Activated B cell treated with CpG ODN at 0.5 μM for 24 hours (primary cell): ENCODE data around the gene AFG1L. TPM values are rescaled to one million over a fixed set of nuclear protein-coding genes. Genes with fewer than 3 reads are reported as not detected.
"Not testable (repeated sequence)": the region's sequence is repeated elsewhere in the genome, so short reads cannot be mapped to it uniquely, and the experiment has no call there.

Source experiments
- ATAC-seq: fragments of 200-7000 bp; cut with Tn5 transposase; one replicate; pipeline ENCODE4 v1.10.0; 2021; ENCODE audit warnings: low read depth, mild to moderate bottlenecking, moderate library complexity
- CTCF ChIA-PET: fragments of 350-600 bp; sonication (Branson Sonifier 250); formaldehyde crosslinking; loops from one replicate; lab custom pipeline; 2021; ENCODE audit warnings: antibody characterized with exemption; lab: Charles Lee
- POLR2A ChIA-PET: fragments of 350-600 bp; sonication (Branson Sonifier 250); formaldehyde crosslinking; loops from one replicate; lab custom pipeline; 2021; ENCODE audit warnings: antibody characterized with exemption; lab: Charles Lee
- DNase-seq: peaks from one replicate; pipeline ENCODE4 v3.0.0; 2022
- H3K27ac Mint-ChIP-seq: one replicate; pipeline ENCODE4 v1.8.0; 2020; ENCODE audit warnings: mixed read lengths
- H3K27me3 Mint-ChIP-seq: one replicate; pipeline ENCODE4 v1.8.0; 2021; ENCODE audit warnings: mixed read lengths
- H3K36me3 Mint-ChIP-seq: one replicate; pipeline ENCODE4 v1.8.0; 2021; ENCODE audit warnings: low read depth, mixed read lengths
- H3K4me1 Mint-ChIP-seq: one replicate; pipeline ENCODE4 v1.8.0; 2021; ENCODE audit warnings: mixed read lengths
- H3K4me3 Mint-ChIP-seq: one replicate; pipeline ENCODE4 v1.8.0; 2020; ENCODE audit warnings: mild to moderate bottlenecking, mixed read lengths
- H3K9me3 Mint-ChIP-seq: one replicate; pipeline ENCODE4 v1.8.0; 2020; ENCODE audit warnings: mixed read lengths
- CTCF ChIP-seq: fragments of 200-600 bp; IDR thresholded peaks from one replicate; pipeline ENCODE4 v1.8.0; 2022; ENCODE audit warnings: antibody characterized with exemption, mild to moderate bottlenecking
- intact Hi-C: fragments of 100-400 bp; cut with micrococcal nuclease; formaldehyde crosslinking; loops from one replicate; pipeline ENCODE4 v1.15.1; 2024
- total RNA-seq: library from RNA; stranded (reverse); gene quantifications from 2 replicates; pipeline ENCODE4 v1.2.3, GENCODE V29; 2022

Gene AFG1L
- total RNA-seq, 1 donor from 2014 or later: 10.3 TPM

GRCh38 chr6:108531332-108531731 is 236.5 kb downstream of the AFG1L start:
- Mint-ChIP-seq H3K36me3 (no peaks in the 10 kb centered on the region), H3K27me3 (no peaks in the 10 kb centered on the region), H3K27ac (no peak overlapping the region), H3K9me3 (no peaks in the 10 kb centered on the region), H3K4me3 (no peak overlapping the region), H3K4me1 (no peaks in the 10 kb centered on the region)
- DNase-seq: no peak
- ChIA-PET POLR2A (no interaction called here), CTCF (no interaction called here)
- ATAC-seq: no peak
- intact Hi-C loops: no loop called here
- no peak for TF ChIP-seq CTCF

GRCh38 chr6:108535114-108535742 is 240.4 kb downstream of the AFG1L start:
- Mint-ChIP-seq H3K4me1 (no peaks in the 10 kb centered on the region), H3K9me3 (peaks cover 1% of the 10 kb centered on the region), H3K36me3 (no peaks in the 10 kb centered on the region), H3K27me3 (peaks cover 2% of the 10 kb centered on the region), H3K4me3 (no peak overlapping the region), H3K27ac (no peak overlapping the region)
- TF ChIP-seq CTCF: no peak
- DNase-seq (no peak), ATAC-seq (no peak)
- CTCF ChIA-PET: interaction anchor here (1.8 to 2.2 kb wide), 2 partner anchors 10 to 538 kb away, joined by 4 to 9 read pairs; no protein-coding TSS in a partner anchor
- POLR2A ChIA-PET: no interaction called here
- intact Hi-C loops: no loop called here

DNA sequence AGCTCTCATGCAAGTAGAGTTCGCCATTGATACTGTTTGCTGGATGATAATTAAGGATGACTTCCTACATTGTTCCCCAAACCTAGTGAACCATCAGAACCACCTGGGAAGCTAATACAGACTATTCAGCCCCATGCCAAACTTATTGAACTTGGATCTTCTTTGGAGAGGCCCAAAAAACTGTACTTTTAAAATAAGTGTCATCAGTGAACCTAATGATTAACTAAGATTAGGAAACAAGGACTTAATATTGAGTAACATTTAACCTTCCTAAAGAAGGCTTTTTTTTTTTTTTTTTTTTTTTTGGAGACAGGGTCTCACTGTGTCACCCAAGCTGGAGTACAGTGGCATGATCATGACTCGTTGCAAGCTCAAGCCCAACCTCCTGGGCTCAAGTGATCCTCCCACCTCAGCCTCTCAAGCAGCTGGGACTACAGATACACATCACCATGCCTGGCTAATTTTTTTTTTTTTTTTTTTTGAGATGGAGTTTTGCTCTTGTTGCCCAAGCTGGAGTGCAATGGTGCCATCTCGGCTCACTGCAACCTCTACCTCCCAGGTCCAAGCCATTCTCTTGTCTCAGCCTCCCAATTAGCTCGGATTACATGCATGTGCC is 241.2 kb downstream of the AFG1L start:
- H3K4me3 Mint-ChIP-seq: not testable (repeated sequence)

DNA sequence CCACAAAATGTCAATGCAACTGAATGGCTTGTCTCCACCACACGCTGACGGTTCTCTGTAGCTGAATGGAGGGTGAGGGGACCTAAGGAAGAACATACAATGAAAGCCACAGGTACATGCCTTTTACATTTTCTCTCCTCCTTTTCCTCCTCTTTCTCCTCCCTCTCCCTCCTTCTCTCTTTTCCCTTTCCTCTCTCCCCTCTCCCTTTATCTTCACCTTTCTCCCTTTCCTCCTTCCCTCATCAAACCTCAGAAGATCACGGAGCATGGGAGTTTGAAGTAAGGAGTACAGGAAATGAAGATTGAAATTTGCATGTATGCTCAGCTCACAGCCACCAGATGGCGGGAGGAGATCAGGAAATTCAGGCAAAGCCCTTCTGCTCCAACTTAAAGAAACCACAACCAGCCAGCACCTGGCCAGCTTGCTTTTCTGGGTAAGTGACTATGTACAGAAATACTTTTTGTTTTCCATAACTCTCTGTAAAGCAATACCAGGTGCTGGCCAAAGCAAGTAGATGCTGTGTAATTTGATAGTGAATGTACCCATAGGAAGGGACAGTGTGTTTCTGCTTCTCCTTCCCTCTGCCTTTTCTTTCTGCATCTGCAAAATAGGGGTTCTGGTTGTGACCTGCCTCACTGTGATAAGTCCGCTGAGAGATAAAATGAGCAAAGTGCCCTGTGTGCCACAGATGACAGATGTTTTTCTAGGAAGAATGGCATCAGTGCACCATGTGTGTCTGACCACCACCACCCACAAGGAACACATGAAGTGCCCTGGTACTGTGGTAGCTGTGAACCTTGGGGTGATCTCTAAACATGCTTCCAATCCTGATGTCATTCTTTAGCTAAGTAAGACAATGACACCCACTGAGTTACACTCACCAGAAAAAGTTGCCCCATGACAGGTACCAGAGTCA is 247.2 kb downstream of the AFG1L start:
- intact Hi-C loops: loop anchor here (1.0 kb wide), 6 partner anchors 23 to 841 kb away; no protein-coding TSS in a partner anchor
- no peak overlapping the region for H3K27ac Mint-ChIP-seq
- peak; percentile 39 for TF ChIP-seq CTCF
- peaks cover 15% of the 10 kb centered on the region for H3K4me1 Mint-ChIP-seq
- peaks cover 1% of the 10 kb centered on the region for H3K9me3 Mint-ChIP-seq
- DNase-seq: peak; percentile 34
- peak overlapping the region; percentile 41 for H3K4me3 Mint-ChIP-seq
- peak; percentile 84 for ATAC-seq
- H3K36me3 Mint-ChIP-seq: no peaks in the 10 kb centered on the region
- CTCF ChIA-PET: interaction anchor here (0.7 to 4.2 kb wide), 37 partner anchors 9 to 841 kb away, joined by 3 to 131 read pairs (median 3); partner anchors contain the start of gene ARMC2
- POLR2A ChIA-PET: interaction anchor here (1.1 to 1.8 kb wide), 2 partner anchors 16 to 552 kb away, joined by 3 to 6 read pairs; no protein-coding TSS in a partner anchor
- H3K27me3 Mint-ChIP-seq: peaks cover 7% of the 10 kb centered on the region

More for the DNA sequence above, 241.2 kb downstream of the AFG1L start:
- ATAC-seq, H3K9me3 Mint-ChIP-seq, POLR2A ChIA-PET, intact Hi-C loops, H3K36me3 Mint-ChIP-seq, DNase-seq, H3K4me1 Mint-ChIP-seq, H3K27me3 Mint-ChIP-seq, H3K27ac Mint-ChIP-seq: not testable (repeated sequence)
- CTCF ChIA-PET: interaction anchor here (2.2 kb wide), 1 partner anchor 537 kb away, joined by 9 read pairs; no protein-coding TSS in a partner anchor

DNA sequence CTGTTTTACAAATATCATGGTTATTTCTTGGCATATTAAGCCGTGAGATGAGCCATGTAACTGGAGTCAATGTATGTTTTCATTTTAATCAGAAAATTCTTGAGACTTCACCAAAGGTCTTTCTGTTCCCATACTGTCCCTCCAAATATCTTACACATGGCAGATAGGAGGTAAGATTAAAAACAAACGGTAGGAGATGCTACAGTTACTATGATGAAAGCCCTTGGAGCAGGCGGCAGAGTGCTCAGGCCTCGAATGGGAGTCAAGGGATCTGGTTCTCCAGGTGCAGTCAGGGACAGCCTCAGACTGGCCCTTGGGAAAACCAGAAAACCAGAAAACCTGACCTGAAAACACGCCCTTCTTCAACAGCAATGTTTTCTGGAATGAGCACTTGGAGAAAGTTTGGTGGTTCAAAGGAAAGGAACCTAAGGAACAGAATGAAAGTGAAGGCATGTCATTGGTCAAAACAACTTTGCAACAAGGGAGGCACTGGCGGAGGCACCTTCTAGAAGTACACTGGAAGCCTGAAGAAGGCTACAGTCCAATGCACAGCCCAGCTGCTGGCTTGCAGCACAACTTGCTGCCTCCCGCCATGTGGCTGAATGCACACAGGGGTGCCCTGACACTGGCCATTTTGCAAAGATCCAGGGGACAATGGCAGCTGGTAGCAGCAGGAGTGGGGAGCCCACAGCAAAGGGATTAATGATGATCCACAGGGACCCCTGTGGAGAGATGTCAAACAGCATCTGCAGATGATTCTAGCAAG is 248.5 kb downstream of the AFG1L start:
- Mint-ChIP-seq H3K27me3 (peaks cover 7% of the 10 kb centered on the region), H3K9me3 (peaks cover 1% of the 10 kb centered on the region), H3K27ac (no peak overlapping the region), H3K4me3 (no peak overlapping the region), H3K4me1 (peaks cover 15% of the 10 kb centered on the region), H3K36me3 (no peaks in the 10 kb centered on the region)
- CTCF ChIA-PET: interaction anchor here (1.1 to 4.2 kb wide), 11 partner anchors 219 to 530 kb away, joined by 3 to 131 read pairs (median 9); no protein-coding TSS in a partner anchor
- ATAC-seq (no peak), DNase-seq (no peak)
- POLR2A ChIA-PET: interaction anchor here (1.8 kb wide), 1 partner anchor 15 kb away, joined by 6 read pairs; no protein-coding TSS in a partner anchor
- intact Hi-C loops: no loop called here
- no peak for TF ChIP-seq CTCF
